ENCODE measurements around the gene ASTN1. TPM values are rescaled to one million over a fixed set of nuclear protein-coding genes. Genes with fewer than 3 reads are reported as not detected.

ASTN1 gene
- total RNA-seq, 1 donor from 2014 or later: 7.7 TPM

GRCh38 chr1:177142791-177143271, 21.7 kb downstream of the ASTN1 start:
- H3K27ac Mint-ChIP-seq (ENCODE audit: unreplicated experiment): no peak overlapping the region
- no peak for DNase-seq
- no peaks in the 10 kb centered on the region for H3K27me3 Mint-ChIP-seq (ENCODE audit: unreplicated experiment)
- H3K4me1 Mint-ChIP-seq (ENCODE audit: low read depth, unreplicated experiment): peaks cover 13% of the 10 kb centered on the region
- H3K36me3 Mint-ChIP-seq (ENCODE audit: unreplicated experiment): no peaks in the 10 kb centered on the region
- TF ChIP-seq, protein P1, sequence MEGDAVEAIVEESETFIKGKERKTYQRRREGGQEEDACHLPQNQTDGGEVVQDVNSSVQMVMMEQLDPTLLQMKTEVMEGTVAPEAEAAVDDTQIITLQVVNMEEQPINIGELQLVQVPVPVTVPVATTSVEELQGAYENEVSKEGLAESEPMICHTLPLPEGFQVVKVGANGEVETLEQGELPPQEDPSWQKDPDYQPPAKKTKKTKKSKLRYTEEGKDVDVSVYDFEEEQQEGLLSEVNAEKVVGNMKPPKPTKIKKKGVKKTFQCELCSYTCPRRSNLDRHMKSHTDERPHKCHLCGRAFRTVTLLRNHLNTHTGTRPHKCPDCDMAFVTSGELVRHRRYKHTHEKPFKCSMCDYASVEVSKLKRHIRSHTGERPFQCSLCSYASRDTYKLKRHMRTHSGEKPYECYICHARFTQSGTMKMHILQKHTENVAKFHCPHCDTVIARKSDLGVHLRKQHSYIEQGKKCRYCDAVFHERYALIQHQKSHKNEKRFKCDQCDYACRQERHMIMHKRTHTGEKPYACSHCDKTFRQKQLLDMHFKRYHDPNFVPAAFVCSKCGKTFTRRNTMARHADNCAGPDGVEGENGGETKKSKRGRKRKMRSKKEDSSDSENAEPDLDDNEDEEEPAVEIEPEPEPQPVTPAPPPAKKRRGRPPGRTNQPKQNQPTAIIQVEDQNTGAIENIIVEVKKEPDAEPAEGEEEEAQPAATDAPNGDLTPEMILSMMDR (IDR thresholded peaks at IDR 0.05; ENCODE audit: partially characterized antibody, unreplicated experiment): no peak
- peaks cover 3% of the 10 kb centered on the region for H3K9me3 Mint-ChIP-seq (ENCODE audit: unreplicated experiment)
- H3K4me3 Mint-ChIP-seq (ENCODE audit: unreplicated experiment): no peak overlapping the region

DNA sequence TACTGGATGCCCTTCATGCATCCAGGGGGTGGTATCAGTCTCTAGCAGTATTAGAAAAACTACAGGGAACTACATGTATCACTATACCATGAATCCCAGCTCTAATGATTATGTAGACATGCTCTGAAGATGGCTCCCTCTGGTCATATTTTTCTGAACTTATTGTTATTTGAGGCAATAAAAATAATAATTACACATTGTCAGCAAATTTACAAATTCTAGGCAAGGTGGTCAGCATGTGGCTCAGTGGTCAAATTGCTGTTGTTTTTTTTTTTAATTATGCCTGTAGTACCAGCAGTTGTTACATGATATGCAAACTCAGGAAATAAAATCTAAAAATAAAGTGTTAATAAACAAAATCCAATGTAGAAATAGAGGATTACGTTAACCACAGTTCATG, 22.5 kb downstream of the ASTN1 start:
- Mint-ChIP-seq H3K4me3 (ENCODE audit: unreplicated experiment) (no peak overlapping the region), H3K4me1 (ENCODE audit: low read depth, unreplicated experiment) (peaks cover 13% of the 10 kb centered on the region), H3K36me3 (ENCODE audit: unreplicated experiment) (no peaks in the 10 kb centered on the region), H3K27me3 (ENCODE audit: unreplicated experiment) (no peaks in the 10 kb centered on the region), H3K27ac (ENCODE audit: unreplicated experiment) (no peak overlapping the region), H3K9me3 (ENCODE audit: unreplicated experiment) (peaks cover 2% of the 10 kb centered on the region)
- TF ChIP-seq, protein P1 (IDR thresholded peaks at IDR 0.05; ENCODE audit: partially characterized antibody, unreplicated experiment): no peak
- no peak for DNase-seq

DNA sequence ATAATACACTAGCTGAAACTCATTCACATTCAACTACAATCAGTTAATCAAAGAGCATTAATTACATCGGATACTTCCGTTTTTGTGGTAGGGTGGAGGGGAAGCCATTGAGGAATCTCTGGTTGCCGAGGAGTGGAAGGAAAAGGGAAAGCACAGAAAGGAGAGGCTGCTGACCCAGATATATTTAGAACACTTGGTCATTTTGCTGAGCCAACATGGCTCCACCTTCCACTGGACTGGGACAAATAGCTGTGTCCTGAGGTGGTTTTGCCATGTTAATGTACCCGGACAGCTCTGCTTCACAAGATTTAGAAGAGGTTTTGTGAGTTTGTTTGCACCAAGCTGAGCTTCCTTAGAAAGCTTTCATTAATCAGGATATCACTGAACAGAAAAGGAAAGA, 26.2 kb downstream of the ASTN1 start:
- H3K4me1 Mint-ChIP-seq (ENCODE audit: low read depth, unreplicated experiment): no peaks in the 10 kb centered on the region
- no peak overlapping the region for H3K27ac Mint-ChIP-seq (ENCODE audit: unreplicated experiment)
- no peak for DNase-seq
- no peaks in the 10 kb centered on the region for H3K27me3 Mint-ChIP-seq (ENCODE audit: unreplicated experiment)
- no peaks in the 10 kb centered on the region for H3K36me3 Mint-ChIP-seq (ENCODE audit: unreplicated experiment)
- no peaks in the 10 kb centered on the region for H3K9me3 Mint-ChIP-seq (ENCODE audit: unreplicated experiment)
- TF ChIP-seq, protein P1 (IDR thresholded peaks at IDR 0.05; ENCODE audit: partially characterized antibody, unreplicated experiment): no peak
- no peak overlapping the region for H3K4me3 Mint-ChIP-seq (ENCODE audit: unreplicated experiment)

DNA sequence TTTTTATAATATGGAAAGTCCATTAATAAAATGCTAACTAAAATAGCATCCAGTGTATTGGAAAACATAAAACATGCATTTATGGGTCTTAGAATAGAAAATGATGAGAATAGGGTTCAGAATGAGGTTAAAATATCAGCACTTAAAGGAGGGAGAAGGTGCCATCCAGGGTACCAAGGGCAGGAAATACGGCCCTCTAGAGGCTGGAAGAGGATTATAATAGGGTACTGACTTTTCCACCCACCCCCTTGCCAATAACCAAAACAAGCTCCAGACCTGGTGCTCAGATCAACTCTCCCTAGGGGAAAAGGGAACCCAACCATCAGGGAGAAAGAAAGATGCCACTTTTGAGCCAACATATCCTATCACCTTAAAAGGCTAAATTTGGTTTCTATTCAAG, 26.7 kb downstream of the ASTN1 start:
- Mint-ChIP-seq H3K9me3 (ENCODE audit: unreplicated experiment) (no peaks in the 10 kb centered on the region), H3K27ac (ENCODE audit: unreplicated experiment) (no peak overlapping the region), H3K4me3 (ENCODE audit: unreplicated experiment) (no peak overlapping the region), H3K36me3 (ENCODE audit: unreplicated experiment) (no peaks in the 10 kb centered on the region), H3K4me1 (ENCODE audit: low read depth, unreplicated experiment) (no peaks in the 10 kb centered on the region), H3K27me3 (ENCODE audit: unreplicated experiment) (no peaks in the 10 kb centered on the region)
- TF ChIP-seq, protein P1 (IDR thresholded peaks at IDR 0.05; ENCODE audit: partially characterized antibody, unreplicated experiment): no peak
- DNase-seq: no peak

DNA sequence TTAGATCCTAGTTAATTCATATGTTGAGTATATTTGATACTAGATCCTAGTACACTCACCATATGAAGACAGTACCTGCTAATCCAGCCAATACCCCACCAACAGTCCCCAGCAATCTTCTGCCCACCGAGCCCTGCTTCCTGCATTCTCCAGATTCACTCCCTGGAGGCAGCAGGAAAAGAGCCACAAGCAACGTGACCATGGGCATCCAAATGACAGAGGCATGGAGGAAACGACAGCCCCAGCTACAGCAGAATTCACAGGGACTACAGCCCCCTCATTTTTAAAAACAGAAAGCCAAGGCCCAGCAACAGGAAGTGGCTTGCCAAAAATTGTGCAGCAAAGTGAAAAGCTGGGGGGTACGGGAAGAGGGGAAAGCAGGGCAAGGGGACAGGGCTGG, 29.3 kb downstream of the ASTN1 start:
- TF ChIP-seq, protein P1 (IDR thresholded peaks at IDR 0.05; ENCODE audit: partially characterized antibody, unreplicated experiment): no peak
- H3K4me1 Mint-ChIP-seq (ENCODE audit: low read depth, unreplicated experiment): no peaks in the 10 kb centered on the region
- H3K27me3 Mint-ChIP-seq (ENCODE audit: unreplicated experiment): no peaks in the 10 kb centered on the region
- H3K9me3 Mint-ChIP-seq (ENCODE audit: unreplicated experiment): no peaks in the 10 kb centered on the region
- no peak for DNase-seq
- H3K4me3 Mint-ChIP-seq (ENCODE audit: unreplicated experiment): no peak overlapping the region
- H3K36me3 Mint-ChIP-seq (ENCODE audit: unreplicated experiment): no peaks in the 10 kb centered on the region
- H3K27ac Mint-ChIP-seq (ENCODE audit: unreplicated experiment): no peak overlapping the region

Data from glutamatergic neuron (in vitro differentiated cells).